GM19468 (cell line): ENCODE results near the gene ISG15.
"Not testable (repeated sequence)": the region's sequence is repeated elsewhere in the genome, so short reads cannot be mapped to it uniquely, and the experiment has no call there.

ENCODE experiments used
- ATAC-seq: cut with Tn5 transposase; IDR thresholded peaks from one replicate; pipeline ENCODE4 v1.9.1; 2021; ENCODE audit warnings: mild to moderate bottlenecking, moderate library complexity, moderate number of reproducible peaks; ENCODE audit not compliant: unreplicated experiment; ENCODE audit errors: extremely low read depth

ISG15 gene

DNA sequence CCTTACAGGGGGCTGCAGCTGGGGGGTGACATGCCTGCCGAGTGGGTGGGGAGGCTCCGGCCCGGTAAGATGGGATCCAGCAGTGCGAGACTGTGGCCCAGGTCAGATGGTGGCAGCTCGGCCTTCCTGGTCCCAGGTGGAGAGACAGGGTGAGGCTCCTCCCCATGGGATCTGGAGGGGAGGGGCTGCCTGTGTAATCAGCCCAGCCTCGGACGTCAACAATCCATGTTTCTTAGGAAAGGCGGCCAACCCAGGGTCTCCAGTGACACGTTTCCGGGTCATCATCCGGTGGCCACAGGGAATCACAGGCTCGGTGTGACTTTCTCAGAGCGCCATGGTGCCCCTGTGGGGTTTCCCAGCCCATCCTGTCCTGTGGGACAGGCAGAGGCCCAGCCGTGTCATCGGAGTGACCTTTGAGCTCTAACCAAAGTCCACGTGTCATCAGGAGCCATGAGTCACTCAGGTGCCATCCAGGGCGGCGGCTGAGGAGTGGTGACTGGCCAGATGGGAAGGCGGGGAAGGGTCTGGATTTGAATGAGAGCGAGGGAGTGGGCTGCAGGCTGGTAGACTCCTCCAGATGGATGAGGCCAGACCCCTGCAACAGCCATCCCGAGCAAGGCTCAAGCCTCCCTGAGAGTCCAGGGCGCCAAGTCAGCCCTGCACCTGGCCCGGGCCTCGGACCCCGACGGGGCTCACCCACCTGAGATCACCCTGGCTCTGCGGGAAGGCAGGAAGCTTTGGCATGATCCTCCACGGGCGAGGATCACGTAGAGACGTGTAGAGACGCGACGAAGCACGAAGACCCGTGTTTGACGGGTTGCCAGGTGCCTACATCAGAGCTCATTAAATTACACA, 6.8 kb upstream of the ISG15 start:
- ATAC-seq: no peak

- not testable (repeated sequence) for ATAC-seq
Observed at GRCh38 chr1:1010131-1010530, 3.2 kb upstream of the ISG15 start.

- ATAC-seq: no peak
Observed at GRCh38 chr1:1011396-1011949, 1.8 kb upstream of the ISG15 start.

- not testable (repeated sequence) for ATAC-seq
Observed at GRCh38 chr1:1012736-1013104, 577 bp upstream of the ISG15 start.

- ATAC-seq: no peak
Observed at GRCh38 chr1:1013922-1014648, 788 bp downstream of the ISG15 start.

DNA sequence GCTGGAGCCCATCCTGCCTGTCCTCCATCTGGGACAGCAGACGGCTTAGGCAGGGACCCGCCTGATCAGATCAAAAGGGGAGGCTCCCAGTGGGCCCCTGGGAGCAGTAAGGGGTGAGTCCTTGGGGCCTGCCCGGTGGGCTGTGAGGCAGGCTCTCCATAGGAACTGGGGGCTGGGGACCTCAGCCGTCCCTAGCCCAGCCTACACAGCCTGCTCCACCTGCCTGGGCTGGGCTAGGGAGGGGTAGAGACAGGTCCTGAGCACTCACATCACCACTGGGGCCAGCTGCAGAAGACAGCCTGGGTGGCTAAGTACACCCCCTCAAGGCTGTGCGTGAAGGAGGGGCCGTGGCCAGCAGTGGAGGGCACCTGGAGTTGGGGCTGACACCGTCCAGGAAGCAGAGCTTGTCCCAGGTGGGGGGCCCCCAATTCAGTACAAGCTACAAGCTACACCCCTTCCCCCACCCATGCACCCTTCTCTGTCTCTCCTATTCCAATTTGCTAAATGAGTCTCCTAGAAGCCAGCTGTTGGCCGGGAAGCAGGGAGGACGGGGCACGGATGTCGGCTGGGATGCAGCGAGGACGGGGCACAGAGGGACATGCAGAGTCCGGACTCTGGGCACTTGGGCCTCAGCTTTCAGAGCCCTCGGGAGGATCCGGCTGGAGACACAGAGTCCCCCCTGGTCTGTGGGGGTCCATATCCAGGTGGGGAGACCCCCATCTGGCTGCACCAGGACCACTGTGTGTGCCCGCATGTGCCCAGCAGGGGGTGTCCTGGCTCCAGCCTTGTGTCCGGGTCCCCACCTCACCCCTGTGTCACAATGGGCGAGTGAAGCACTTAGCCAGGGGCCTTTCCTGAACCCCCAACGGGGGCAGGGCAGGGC, 1.7 kb downstream of the ISG15 start:
- no peak for ATAC-seq

DNA sequence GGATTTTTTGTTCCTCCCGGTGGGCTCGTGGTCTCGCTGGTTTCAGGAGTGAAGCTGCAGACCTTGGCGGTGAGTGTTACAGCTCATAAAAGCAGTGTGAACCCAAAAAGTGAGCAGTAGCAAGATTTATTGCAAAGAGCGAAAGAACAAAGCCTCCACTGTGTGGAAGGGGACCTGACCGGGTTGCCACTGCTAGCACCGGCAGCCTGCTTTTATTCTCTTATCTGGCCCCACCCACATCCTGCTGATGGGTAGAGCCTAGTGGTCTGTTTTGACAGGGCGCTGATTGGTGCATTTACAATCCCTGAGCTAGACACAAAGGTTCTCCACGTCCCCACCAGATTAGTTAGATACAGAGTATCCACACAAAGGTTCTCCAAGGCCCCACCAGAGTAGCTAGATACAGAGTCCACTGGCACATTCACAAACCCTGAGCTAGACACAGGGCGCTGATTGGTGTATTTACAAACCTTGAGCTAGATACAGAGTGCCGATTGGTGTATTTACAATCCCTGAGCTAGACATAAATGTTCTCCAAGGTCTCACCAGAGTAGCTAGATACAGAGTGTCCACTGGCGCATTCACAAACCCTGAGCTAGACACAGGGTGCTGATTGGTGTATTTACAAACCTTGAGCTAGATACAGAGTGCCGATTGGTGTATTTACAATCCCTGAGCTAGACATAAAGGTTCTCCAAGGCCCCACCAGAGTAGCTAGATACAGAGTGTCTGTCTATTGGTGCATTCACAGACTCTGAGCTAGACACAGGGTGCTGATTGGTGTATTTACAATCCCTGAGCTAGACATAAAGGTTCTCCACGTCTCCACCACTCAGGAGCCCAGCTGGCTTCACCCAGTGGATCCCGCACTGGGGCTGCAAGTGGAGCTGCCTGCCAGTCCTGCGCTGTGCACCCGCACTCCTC, 4.4 kb downstream of the ISG15 start:
- ATAC-seq: not testable (repeated sequence)

GRCh38 chr1:1018321-1018685, 5.0 kb downstream of the ISG15 start:
- not testable (repeated sequence) for ATAC-seq

GRCh38 chr1:1019122-1019999, 6.1 kb downstream of the ISG15 start:
- peak; percentile 54 for ATAC-seq

DNA sequence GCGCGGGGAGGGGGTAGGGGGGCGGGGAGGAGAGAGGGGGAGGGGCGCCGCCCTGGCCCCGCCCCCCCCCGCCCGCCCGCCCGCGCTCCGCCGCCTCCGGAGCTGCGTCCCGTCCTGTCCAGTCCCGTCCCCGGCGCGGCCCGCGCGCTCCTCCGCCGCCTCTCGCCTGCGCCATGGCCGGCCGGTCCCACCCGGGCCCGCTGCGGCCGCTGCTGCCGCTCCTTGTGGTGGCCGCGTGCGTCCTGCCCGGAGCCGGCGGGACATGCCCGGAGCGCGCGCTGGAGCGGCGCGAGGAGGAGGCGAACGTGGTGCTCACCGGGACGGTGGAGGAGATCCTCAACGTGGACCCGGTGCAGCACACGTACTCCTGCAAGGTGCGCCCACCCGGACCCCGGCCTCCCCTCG, 6.7 kb downstream of the ISG15 start, which contains the start of gene AGRN:
TSS of gene AGRN (plus strand) at position 121 of the 405 bp plus-strand sequence. CDS start at position 174, 53 bp downstream.
- ATAC-seq: no peak

GRCh38 chr1:1020415-1021009, 7.2 kb downstream of the ISG15 start:
- ATAC-seq: no peak

DNA sequence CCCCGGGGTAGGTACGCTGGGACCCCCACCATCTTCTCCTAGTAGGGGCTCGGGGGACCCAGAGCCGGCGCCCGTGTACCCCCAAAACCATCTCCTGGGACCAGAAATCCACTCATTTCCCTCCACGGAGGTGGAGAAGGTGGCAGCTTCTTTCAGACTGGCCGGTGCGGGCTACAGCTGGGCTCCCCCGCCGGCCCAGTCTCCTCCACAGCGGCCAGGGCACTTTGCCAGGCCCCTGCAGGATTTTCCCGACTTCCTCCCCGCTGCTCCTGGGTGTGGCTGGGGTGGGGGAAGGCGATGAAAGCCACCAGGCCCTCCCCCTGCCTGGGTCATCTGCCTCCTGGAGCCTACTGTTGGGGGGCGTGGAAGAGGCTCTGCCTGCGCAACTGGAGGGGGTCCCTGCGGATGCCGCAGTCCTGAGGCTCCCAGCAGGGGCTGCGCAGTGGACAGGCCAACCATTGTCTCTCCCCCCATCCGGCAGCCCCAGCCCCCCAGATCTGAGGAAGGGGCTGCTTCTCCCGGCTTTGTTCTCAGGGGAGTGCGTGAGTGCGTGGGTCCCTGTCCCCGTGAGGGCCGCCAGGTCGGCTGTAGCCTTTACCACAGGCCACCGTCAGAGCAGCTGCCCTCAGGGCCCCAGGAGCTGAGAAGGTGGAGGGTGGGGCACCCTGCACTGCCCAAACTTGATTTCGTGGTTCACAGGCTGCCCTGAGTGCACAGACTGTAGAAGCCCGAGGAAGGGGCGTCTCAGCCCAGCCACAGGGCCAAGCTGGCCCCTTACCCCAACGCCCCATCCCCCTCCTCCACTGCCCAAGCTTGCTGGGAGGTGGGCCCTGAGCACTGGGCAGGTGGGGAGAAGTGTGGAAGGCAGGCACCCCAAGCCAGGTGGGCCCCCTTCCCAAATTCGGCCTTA, 8.0 kb downstream of the ISG15 start:
- no peak for ATAC-seq

- ATAC-seq: no peak
Observed at GRCh38 chr1:1021920-1022259, 8.6 kb downstream of the ISG15 start.

GRCh38 chr1:1022302-1023009, 9.2 kb downstream of the ISG15 start:
- ATAC-seq: no peak

GRCh38 chr1:1023700-1024099, 10.4 kb downstream of the ISG15 start:
- no peak for ATAC-seq

DNA sequence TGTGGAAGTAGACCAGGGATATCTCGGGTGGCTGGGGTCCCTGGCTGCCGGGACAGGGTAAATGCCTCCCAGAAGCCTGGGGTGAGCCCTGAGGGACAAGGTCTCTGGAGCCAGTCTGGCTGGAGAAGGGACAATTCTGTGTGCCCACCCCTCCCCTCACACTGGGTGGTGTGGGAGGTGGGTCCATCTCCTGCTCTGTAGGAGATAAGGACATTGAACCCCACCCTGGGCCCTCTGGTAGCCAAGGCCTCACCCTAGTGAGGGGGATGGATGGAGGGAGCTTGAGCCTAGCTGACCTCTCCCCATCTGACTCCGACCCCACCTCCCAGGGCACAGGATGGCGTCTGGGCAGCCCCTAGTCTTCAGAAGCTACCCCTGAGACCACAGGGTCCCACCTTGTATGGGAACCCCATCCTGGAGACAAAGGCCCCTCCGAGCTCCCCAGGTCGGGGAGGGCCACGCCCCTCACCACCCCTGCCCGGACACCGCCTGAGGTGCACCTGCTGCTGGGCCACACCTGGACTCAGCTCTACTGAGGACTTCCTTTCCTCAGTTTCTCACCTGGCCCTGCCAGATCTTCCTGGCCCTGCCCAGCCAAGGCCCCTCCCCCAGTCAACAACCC, 11.0 kb downstream of the ISG15 start:
- no peak for ATAC-seq
